Cerebellar nuclear complex (tissue), 1 donor: ENCODE results near the gene BLOC1S4.
"Not testable (repeated sequence)": the region's sequence is repeated elsewhere in the genome, so short reads cannot be mapped to it uniquely, and the experiment has no call there.

Experiments
- DNase-seq, 2 experiments: peaks; one replicate each; lab custom pipeline; 2025; lab: John Stamatoyannopoulos, UW

The BLOC1S4 gene

DNA sequence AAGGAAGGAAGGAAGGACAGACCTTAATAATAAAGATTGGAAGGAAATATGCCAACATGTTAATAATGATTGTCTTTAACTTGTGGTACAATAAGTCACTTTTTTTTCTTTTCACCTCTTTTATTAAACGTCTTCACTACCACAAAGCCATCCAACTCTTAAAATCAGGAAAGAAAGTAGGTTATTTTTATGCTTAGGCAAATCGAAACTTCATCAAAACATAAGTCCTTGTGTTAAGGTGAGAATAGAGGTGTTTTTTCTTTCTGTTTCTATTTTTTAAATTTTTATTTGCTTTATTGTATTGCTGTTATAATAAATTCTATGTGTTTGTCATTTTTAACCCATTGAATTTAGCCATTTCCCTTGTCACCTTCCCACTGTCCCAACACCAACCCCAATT, 26.5 kb downstream of the BLOC1S4 start:
- no peak for DNase-seq

DNA sequence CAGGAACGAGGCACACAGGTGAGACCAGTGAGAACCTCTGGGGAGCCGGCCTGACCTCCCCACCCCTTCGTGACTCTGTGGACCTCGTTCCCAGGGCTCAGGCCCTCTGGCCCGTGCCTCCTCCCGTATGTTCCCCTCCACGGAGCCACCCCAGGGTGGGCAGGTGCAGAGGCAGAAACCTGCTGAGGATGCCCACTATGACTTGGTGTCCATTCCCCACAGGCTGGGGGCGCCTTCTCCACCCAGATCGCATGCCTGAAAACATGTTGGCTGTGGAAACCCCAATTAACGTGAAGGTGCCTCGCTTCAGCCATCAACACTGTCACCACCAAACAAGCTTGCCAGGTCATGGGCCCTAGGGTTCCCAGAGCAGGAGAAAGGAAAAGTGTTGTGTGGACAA, 27.0 kb downstream of the BLOC1S4 start:
- DNase-seq, result no peak

DNA sequence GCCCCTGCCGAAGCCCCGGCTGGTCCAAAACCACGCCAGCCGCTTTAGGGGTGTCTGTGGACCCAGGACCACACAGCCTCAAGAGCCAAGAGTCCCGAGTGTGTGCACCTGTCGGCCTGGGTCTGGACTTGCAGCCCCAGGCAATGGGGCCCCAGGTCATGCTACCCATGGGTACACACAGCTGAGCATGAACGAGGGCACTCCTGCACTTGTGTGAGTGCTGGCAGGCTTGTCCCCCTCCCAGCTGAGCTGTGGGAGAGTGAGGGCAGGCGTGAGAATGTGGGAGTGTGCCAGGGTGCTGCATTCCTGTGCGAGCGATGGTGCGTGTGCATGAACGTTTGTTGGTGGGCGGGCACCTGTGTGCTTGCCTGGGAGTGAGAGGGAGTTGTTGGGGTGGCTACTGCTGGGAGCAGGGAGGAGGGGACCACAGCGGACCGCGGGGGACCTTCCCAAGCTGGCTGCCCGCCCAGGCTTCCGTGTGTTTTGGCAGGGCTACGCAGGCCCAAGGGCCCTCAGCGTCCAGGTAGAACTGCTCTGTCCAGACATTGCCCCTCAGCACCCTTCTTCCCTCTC, 30.8 kb downstream of the BLOC1S4 start:
- no peak for DNase-seq

DNA sequence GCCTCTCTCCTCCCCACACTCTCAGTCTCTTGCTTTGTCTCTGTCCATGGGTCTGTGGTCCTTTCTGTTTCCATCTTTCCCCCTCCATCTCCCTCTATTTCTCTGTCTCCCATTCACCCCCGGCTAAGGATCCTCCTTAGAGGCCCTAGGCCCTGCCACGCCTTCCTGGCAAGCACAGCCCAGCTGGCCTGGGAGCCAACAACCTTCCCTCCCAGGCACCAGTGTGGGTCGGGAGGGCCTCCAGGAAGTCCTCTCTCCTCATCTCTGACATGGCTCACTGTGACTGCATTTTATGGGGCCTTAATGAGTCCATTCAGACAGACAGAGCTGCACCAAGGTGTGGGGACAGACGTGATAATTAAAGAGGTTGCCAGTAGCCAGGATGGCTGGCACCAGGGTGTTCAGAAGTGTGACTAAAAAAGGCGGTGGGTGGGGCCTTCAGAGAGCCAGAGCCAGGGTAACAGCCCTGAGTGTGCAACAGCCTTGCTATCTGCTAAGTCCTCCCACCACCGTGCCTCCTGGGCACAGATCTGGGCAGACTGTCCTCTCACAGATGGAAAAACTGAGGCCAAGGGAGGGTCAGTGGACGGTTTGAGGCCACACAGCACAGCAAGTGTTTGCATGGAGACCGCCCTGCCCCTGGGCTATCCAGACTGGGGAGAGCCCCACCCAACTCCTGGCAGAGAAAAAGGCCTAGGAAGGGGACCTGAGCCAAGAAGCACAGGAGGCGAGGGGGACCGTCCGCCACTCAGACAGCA, 31.5 kb downstream of the BLOC1S4 start:
- no peak for DNase-seq

DNA sequence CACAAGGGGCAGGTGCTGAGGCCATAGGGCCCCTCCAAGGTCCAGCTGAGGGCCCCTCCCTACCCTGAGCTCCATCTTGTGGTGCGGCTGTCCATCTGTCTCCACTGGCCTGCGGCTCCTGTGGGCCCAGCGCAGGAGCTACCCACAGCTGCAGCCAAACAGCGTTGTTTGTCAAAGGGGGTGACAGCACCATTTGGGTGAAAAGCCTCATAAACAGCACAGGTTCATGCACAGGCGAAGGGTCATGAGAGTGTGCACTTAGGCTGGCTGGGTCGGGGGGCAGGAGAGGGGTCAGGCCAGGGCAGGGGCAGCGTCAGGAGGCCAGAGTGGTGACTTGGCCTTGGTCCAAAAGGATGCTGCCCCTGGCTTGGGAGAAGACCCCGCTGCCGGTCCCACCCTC, 32.3 kb downstream of the BLOC1S4 start:
- no peak for DNase-seq

DNA sequence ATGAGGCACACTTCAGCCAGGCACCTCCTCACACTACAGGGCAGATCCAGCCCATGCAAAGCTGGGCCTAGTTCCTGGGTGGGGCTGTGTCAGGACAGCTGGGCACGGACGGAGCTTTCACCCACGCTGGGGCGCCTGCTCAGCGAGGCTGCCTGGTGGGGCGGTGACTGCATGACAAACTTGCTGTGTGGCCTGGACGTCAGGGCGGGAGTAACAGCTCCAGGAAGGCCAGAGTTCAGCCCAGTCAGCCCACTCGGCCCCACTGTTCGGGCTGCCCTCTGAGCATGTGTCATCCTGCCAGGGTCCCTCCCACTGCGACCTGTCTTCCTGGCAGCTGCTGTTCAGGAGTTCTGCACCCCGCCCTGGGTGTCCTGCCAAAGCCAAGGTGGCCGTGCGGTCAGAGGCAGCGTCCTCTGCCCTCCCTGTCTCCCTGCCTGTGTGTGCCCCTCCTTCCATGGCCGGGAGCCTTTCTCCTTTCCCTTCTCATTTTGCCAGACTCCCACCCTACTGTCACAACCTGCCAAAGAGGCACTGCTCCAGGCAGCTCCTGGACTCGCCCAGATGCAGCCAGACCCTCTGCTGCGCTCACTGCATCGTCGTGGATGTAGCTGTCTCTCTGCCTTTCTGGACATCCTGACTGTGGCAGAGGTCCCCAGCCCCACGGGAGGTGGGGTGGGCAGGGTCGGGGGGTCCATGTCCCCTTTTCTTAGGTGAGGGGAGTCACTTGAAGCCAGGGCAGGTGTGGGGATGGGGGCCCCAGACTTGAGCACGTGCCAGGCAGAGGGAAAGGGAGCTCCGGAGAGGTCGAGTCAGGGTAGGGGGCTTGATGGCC, 33.6 kb downstream of the BLOC1S4 start:
- DNase-seq, result no peak

DNA sequence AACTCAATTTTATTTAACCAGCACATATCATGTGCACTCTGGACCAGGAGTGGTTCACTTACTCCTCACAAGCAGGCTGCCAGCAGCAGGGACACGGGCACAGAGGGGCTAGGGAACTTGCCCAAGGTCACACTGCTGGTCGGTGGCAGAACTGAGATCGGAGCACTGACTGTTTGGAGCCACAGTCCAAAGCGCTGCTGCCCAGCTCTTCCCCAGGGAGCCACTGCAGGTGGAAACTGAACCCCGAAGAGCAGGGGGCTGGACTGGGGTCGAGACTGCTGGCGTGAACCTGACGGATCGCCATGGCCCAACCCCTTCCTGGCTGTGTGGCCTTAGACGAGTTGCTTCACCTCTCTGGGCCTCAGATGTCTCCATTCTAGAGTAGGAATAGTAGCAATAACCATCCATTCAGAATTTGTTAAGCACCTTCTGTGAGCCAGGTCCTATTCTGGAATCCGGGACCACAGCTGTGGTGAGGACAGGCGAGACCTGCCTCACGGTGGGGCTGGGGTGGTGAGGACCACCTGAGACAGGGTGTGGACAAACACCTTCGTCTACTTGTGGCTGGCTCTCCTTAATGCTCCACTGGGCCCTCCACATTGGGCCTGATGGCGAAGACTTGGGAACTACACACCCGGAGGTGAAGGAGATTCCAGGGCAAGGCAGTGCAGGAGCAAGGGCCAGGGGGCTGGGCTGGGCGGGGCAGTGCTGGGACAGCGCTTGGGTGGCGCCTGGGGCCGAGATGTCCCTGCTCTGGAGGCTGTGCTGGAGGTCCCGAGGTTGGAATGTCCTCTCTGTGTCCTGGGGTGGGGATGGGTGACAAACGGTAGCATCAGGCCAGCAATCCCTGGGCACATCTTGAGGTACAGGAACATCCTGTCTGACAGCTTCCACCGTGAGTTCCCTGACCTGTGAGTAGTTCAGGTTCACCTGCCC, 34.6 kb downstream of the BLOC1S4 start:
- DNase-seq, result no peak

DNA sequence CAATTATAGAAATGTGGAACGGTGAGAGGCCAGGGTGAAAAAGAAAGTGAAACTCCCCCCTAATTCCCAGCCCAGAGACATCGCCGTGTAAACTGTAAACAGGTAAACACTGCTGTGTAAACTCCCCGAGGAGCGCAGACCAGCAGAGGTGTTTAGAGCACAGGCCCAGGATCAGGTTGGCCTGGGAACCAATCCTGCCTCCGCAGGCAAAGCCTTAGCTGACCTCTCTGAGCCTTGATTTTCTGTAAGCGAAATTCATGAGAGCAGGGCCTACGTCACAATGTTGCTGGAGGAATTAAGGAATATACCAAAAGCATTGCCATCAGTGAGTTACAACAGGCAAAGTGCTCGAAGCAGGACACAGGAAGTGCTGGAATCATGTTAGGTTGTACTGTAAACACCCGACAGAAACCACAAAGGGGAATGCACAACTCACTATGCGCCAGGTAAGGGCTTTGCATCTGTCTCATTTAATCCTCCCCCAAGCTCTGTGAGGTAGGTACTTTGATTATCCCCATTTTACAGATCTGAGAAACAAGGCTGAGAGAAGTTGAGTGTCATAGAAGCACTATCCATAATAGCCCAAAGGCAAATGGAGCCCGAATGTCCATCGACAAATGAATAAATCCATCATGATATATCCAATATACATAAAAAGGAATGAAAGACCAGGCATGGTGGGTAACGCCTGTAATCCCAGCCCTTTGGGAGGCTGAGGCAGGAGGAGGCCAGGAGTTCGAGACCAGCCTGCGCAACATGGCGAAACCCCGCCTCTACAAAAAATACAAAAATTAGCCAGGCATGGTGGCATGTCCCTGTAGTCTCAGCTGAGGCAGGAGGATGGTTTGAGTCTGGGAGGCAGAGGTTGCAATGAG, 35.9 kb downstream of the BLOC1S4 start:
- DNase-seq, result no peak

DNA sequence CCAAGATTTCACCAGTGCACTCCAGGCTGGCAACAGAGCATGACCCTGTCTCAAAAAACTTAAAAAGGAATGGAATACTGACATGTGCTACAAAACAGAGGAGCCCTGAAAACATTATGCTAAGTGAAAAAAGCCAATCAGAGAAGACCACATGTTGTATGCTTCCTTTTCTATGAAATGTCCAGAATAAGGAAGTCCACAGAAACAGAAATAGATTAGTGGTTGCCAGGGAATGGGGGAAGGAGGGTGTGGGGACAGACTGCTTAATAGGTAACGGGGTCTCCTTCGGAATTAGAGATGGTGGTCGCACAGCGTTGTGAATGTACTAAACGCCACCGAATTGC, 36.5 kb downstream of the BLOC1S4 start:
- no peak for DNase-seq

DNA sequence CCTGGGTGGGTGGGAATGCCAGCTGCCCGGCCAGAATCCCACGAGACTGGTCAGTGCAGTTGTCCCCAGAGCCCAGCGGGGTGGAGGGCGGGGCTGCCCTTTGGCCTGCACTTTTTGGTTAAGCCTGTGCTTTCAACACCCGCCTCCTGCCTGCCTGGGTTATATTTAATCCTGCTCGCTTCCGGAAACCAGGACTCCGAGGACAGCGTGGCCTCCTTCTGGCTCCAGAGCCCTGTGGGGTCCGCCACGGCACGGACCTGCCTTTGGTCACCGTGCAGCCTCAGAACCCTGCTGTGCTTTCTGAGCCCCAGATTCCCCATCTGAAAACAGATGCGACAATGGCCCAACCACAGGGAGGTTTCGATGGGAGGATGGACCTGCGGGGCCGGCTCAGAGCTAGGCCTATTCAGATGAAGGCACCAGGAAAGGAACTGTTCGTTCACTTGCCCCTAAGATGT, 37.2 kb downstream of the BLOC1S4 start:
- no peak for DNase-seq

DNA sequence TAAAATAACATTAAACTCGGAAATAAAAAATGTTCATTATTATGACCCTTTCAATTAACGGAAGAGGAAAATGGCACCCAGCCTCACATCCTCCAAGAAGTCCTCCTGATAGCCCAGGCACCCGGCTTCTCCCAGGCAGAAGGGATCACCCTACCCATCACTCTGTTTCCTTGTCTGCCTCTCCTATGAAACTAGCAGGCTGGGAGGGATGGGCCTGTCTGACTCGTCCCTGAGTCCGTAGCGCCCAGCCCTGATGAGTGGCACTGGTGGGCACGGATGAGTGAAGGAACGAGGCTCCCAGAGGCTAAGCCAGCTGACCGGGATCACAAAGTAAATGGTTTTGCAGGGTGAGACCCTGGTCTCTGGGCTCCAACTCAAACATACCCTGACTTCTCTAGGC, 37.9 kb downstream of the BLOC1S4 start:
- no peak for DNase-seq

DNA sequence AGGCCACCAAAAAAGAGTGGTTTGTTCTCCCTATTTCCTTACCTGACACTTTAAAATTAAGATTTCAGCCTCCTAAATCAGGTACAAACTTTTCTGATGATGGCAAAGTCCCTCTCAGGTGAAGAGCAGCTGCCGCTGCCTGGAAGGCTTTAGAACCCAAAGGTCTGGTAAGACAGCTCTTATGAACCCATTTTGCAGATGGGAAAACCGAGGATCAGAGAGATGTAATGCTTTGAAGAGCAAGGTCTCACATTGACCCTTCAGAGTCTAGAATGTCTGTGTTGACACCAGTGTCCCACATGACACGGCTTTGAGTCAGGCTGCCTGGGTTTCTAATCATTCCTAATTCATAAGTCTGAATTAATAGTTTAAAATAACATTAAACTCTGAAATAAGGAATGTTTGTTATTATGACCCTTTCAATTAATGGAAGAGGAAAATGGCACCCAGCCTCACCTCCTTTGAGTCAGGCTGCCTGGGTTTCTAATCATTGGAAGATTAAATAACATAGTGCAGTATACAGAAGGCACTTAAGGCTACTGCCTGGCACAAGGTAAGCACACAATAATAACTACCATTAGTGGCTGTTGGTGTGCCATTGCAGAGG, 38.6 kb downstream of the BLOC1S4 start:
- no peak for DNase-seq

DNA sequence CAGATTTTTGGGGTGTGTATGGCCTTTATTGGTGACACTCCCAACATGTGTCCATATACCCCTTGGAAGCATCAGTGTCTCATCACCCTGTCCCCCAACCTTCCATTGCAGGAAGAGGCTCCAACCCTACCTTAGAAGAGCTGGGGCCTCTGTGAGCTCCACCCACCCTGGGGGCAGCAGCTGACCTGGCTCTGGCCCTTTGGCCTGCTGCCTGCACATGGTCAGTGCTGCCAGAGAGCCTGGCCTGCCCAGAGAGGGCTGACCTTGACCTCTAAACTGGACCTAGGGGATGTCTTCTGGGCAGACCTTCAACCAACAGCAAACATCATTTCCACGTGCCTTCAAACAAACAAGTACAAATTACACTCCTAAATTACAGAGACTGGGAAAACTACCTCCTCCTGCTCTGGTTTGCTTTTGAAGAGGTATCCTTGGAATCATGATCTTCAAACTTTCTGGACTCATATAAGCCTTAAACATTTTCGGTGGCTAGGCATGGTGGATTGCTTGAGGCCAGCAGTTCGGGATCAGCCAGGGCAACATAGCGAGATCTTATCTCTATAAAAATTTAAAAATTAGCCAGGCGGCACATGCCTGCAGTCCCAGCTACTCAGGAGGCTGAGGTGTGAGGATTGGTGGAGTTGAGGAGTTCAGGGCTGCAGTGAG, 39.2 kb downstream of the BLOC1S4 start:
- DNase-seq, result no peak

DNA sequence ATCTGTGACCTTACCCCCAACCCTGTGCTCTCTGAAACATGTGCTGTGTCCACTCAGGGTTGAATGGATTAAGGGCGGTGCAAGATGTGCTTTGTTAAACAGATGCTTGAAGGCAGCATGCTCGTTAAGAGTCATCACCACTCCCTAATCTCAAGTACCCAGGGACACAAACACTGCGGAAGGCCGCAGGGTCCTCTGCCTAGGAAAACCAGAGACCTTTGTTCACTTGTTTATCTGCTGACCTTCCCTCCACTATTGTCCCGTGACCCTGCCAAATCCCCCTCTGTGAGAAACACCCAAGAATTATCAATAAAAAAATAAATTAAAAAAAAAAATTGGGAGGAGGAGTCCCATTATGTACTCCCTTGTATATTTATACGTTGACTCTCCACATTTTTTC, 40.4 kb downstream of the BLOC1S4 start:
- not testable (repeated sequence) for DNase-seq

DNA sequence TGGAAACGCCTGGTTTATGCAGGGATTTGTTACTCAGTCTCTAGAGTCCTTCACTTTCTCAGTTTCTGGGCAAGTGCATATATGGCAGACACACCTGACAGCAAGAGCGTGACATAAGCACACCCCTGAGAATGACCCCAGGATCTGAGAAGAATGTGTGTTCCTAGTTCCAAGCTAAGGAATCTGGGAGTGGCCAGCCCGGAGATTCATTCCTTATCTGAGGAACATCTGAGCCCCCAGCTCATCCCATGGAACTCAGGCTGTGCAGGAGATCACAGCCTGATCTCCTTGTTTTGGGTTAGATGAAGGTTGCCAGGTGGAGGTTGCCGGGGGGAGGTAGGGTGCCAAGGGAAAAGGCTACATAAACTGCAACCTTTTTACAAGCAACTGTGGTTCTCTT, 42.8 kb downstream of the BLOC1S4 start:
- no peak for DNase-seq

DNA sequence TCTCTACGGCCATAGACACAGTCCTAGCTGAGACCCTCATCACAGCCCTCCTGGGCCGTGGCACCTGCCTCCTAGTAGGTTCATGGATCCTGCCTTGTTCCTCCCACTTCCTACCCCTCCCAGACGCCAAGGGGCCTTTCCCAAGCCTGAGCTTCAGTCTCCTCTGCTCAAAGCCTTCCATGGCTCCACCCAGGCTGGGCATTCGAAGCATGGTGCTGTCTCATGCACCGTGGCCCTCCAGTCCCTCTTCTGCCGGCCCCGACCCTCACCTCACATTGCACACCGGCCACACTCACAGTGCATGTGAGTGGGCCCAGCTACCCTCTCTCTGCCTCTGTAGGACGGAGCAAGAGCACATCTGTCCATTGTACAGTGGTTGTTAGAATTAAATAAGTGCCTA, 44.9 kb downstream of the BLOC1S4 start:
- DNase-seq, result no peak

DNA sequence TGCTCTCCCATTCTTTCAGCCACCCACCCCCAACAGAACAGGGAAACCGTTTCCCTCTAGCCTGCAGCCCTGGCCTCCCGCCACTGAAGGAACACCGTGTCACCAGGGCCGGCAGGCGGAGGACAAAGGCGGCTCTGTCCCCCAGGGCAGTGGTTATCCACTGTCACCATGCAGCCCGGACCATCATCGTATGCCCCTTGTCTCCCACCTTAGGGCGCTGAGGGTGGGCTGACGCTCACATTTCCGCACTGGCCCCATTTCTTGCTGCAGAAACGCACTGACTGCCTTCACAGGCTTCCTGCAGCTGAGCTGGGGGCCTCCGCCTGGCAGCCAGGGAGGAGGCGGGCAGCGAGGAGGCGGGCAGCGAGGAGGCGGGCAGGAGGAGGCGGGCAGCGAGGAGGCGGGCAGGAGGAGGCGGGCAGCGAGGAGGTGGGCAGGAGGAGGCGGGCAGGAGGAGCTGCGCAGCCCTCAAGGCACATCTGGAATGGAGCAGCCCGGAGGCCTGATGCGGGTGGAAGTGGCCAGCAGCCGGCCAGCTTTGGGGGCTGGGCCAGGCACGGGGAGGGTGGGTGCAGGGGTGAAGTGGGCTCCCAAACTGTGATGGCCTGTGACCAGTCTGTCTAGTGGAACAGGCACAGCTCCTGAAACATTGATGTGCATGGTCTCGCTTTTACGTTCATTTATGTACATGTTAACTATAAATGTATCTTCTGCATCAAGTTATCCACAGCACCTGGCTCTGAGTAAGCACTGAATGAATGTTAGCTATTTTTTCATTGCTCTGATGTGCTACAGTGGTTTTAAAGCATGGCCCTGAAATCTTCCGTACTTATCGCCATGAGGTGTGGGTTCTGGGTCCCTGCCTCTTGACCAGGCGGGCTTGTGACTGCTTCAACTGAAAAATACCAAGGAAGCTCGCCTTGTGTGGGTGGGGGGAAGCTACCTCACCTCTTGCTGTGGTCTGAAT, 46.0 kb downstream of the BLOC1S4 start:
- DNase-seq, result no peak

DNA sequence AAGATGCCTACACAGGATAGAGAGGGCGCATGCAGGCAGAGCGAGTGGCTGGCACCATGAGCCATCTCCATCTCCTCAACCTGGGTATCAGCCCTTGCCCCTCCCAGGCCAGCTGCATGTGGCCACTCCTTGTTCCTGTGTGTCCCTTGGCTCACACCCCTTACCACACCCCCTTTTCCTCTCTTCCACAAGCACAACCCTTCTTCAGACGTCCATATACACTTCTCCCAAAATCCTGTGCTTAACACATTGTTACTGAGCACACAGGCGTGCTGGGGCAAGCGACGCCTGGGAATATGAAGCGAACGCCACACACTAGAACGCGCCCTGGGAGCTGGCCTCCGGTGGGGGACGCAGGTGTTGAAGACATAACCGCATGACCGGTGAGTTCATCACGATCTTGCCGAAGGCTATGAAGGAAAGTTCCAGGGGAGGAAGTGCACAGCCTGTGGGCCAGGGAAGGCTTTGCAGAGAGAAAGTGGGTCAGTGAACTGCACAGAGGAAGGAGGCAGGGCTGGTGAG, 47.4 kb downstream of the BLOC1S4 start:
- no peak for DNase-seq
